ENCODE results near the gene KRTAP10-9.
"Not testable (repeated sequence)": the region's sequence is repeated elsewhere in the genome, so short reads cannot be mapped to it uniquely, and the experiment has no call there.

Gene KRTAP10-9

GRCh38 chr21:44594406-44594916 is 32.4 kb upstream of the KRTAP10-9 start:
- in situ Hi-C loops (cut with MboI; ENCODE audit: low sequenced_read_pairs), result no loop called here

- in situ Hi-C loops (cut with MboI; ENCODE audit: low sequenced_read_pairs), result no loop called here
These were observed 31.4 kb upstream of the KRTAP10-9 start for GRCh38 chr21:44595524-44595923.

GRCh38 chr21:44596068-44596725 is 30.7 kb upstream of the KRTAP10-9 start:
- in situ Hi-C loops (cut with MboI; ENCODE audit: low sequenced_read_pairs), result no loop called here

- in situ Hi-C loops (cut with MboI; ENCODE audit: low sequenced_read_pairs), result no loop called here
These were observed 28.8 kb upstream of the KRTAP10-9 start for GRCh38 chr21:44598061-44598460.

GRCh38 chr21:44599264-44600029 is 27.4 kb upstream of the KRTAP10-9 start:
- in situ Hi-C loops (cut with MboI; ENCODE audit: low sequenced_read_pairs), result no loop called here

- in situ Hi-C loops (cut with MboI; ENCODE audit: low sequenced_read_pairs), result not testable (repeated sequence)
These were observed 26.5 kb upstream of the KRTAP10-9 start, which contains the start of gene KRTAP10-7 for GRCh38 chr21:44600118-44600978. KRTAP10-7 (plus strand) TSS chr21:44600597; CDS start chr21:44600622, 25 bp downstream.

GRCh38 chr21:44601091-44601490 is 25.8 kb upstream of the KRTAP10-9 start:
- in situ Hi-C loops (cut with MboI; ENCODE audit: low sequenced_read_pairs), result not testable (repeated sequence)

- in situ Hi-C loops (cut with MboI; ENCODE audit: low sequenced_read_pairs), result no loop called here
These were observed 25.1 kb upstream of the KRTAP10-9 start for GRCh38 chr21:44601596-44602462.

GRCh38 chr21:44602463-44602850 is 24.4 kb upstream of the KRTAP10-9 start:
- in situ Hi-C loops (cut with MboI; ENCODE audit: low sequenced_read_pairs), result no loop called here

GRCh38 chr21:44603109-44603875 is 23.6 kb upstream of the KRTAP10-9 start:
- in situ Hi-C loops (cut with MboI; ENCODE audit: low sequenced_read_pairs), result no loop called here

GRCh38 chr21:44603911-44604310 is 23.0 kb upstream of the KRTAP10-9 start:
- in situ Hi-C loops (cut with MboI; ENCODE audit: low sequenced_read_pairs), result no loop called here

GRCh38 chr21:44606495-44606894 is 20.4 kb upstream of the KRTAP10-9 start:
- in situ Hi-C loops (cut with MboI; ENCODE audit: low sequenced_read_pairs), result no loop called here

GRCh38 chr21:44609193-44609592 is 17.7 kb upstream of the KRTAP10-9 start:
- in situ Hi-C loops (cut with MboI; ENCODE audit: low sequenced_read_pairs), result no loop called here

- in situ Hi-C loops (cut with MboI; ENCODE audit: low sequenced_read_pairs), result not testable (repeated sequence)
These were observed 16.6 kb upstream of the KRTAP10-9 start for GRCh38 chr21:44610157-44610843.

- in situ Hi-C loops (cut with MboI; ENCODE audit: low sequenced_read_pairs), result no loop called here
These were observed 15.3 kb upstream of the KRTAP10-9 start for GRCh38 chr21:44611551-44611950.

- in situ Hi-C loops (cut with MboI; ENCODE audit: low sequenced_read_pairs), result no loop called here
These were observed 14.8 kb upstream of the KRTAP10-9 start, which contains the start of gene KRTAP10-8 for GRCh38 chr21:44612029-44612486. KRTAP10-8 (plus strand) TSS chr21:44612079; CDS start chr21:44612101, 22 bp downstream.

- in situ Hi-C loops (cut with MboI; ENCODE audit: low sequenced_read_pairs), result no loop called here
These were observed 14.1 kb upstream of the KRTAP10-9 start for GRCh38 chr21:44612669-44613229.

Data from hTERT RPE-1 (cell line).